IPS-15b (cell line): ENCODE results near the gene PLCB3.

ENCODE experiments used
- H3K27me3 ChIP-seq: one replicate; pipeline ENCODE4 v1.6.1; 2013; ENCODE audit warnings: low read length; ENCODE audit not compliant: control insufficient read depth, insufficient read depth
- H3K36me3 ChIP-seq: one replicate; pipeline ENCODE4 v1.6.1; 2013; ENCODE audit warnings: low read length; ENCODE audit not compliant: control insufficient read depth, insufficient read depth
- H3K4me1 ChIP-seq: one replicate; pipeline ENCODE4 v1.6.1; 2013; ENCODE audit warnings: mild to moderate bottlenecking, low read length; ENCODE audit not compliant: control insufficient read depth, insufficient read depth
- H3K4me3 ChIP-seq: one replicate; pipeline ENCODE4 v1.5.1; 2013; ENCODE audit warnings: low read depth, low read length
- H3K9ac ChIP-seq: one replicate; pipeline ENCODE4 v1.6.1; 2013; ENCODE audit warnings: low read depth, mild to moderate bottlenecking, low read length
- H3K9me3 ChIP-seq: one replicate; pipeline ENCODE4 v1.6.1; 2013; ENCODE audit warnings: mild to moderate bottlenecking, low read length; ENCODE audit not compliant: control insufficient read depth, insufficient read depth

PLCB3 gene

GRCh38 chr11:64248578-64248977, 2.8 kb upstream of the PLCB3 start:
- Histone ChIP-seq H3K36me3 (peaks cover 19% of the 10 kb centered on the region), H3K27me3 (no peaks in the 10 kb centered on the region), H3K4me3 (peak overlapping the region; percentile 6), H3K9me3 (no peaks in the 10 kb centered on the region), H3K9ac (no peak overlapping the region), H3K4me1 (peaks cover 33% of the 10 kb centered on the region)

GRCh38 chr11:64249038-64249437, 2.3 kb upstream of the PLCB3 start:
- Histone ChIP-seq H3K9me3 (no peaks in the 10 kb centered on the region), H3K27me3 (no peaks in the 10 kb centered on the region), H3K36me3 (peaks cover 16% of the 10 kb centered on the region), H3K4me1 (peaks cover 33% of the 10 kb centered on the region), H3K4me3 (peak overlapping the region; percentile 6), H3K9ac (no peak overlapping the region)

- Histone ChIP-seq H3K4me1 (peaks cover 33% of the 10 kb centered on the region), H3K9me3 (no peaks in the 10 kb centered on the region), H3K9ac (no peak overlapping the region), H3K4me3 (peak overlapping the region; percentile 75), H3K27me3 (no peaks in the 10 kb centered on the region), H3K36me3 (peaks cover 18% of the 10 kb centered on the region)
Measured at GRCh38 chr11:64249563-64250414, 1.5 kb upstream of the PLCB3 start.

- Histone ChIP-seq H3K4me3 (peak overlapping the region; percentile 75), H3K4me1 (peaks cover 33% of the 10 kb centered on the region), H3K27me3 (no peaks in the 10 kb centered on the region), H3K9me3 (no peaks in the 10 kb centered on the region), H3K36me3 (peaks cover 22% of the 10 kb centered on the region), H3K9ac (peak overlapping the region; percentile 73)
Measured at GRCh38 chr11:64250415-64251015, 815 bp upstream of the PLCB3 start.

- no peaks in the 10 kb centered on the region for H3K9me3 ChIP-seq
- H3K4me1 ChIP-seq, result peaks cover 33% of the 10 kb centered on the region
Measured at GRCh38 chr11:64251753-64252002, 348 bp downstream of the PLCB3 start.

GRCh38 chr11:64252003-64252872, 908 bp downstream of the PLCB3 start:
- Histone ChIP-seq H3K9me3 (no peaks in the 10 kb centered on the region), H3K27me3 (no peaks in the 10 kb centered on the region), H3K4me1 (peaks cover 33% of the 10 kb centered on the region), H3K36me3 (peaks cover 34% of the 10 kb centered on the region), H3K9ac (peak overlapping the region; percentile 79), H3K4me3 (peak overlapping the region; percentile 91)

More at GRCh38 chr11:64251753-64252002, 348 bp downstream of the PLCB3 start:
- Histone ChIP-seq H3K27me3 (no peaks in the 10 kb centered on the region), H3K9ac (peak overlapping the region; percentile 79), H3K36me3 (peaks cover 34% of the 10 kb centered on the region), H3K4me3 (peak overlapping the region; percentile 91)

GRCh38 chr11:64253043-64253442, 1.7 kb downstream of the PLCB3 start:
- Histone ChIP-seq H3K9ac (peak overlapping the region; percentile 16), H3K4me3 (peak overlapping the region; percentile 41)

GRCh38 chr11:64253481-64253880, 2.2 kb downstream of the PLCB3 start:
- peaks cover 41% of the 10 kb centered on the region for H3K36me3 ChIP-seq
- no peak overlapping the region for H3K9ac ChIP-seq
- H3K27me3 ChIP-seq, result no peaks in the 10 kb centered on the region
- H3K9me3 ChIP-seq, result no peaks in the 10 kb centered on the region
- H3K4me3 ChIP-seq, result peak overlapping the region; percentile 41
- peaks cover 25% of the 10 kb centered on the region for H3K4me1 ChIP-seq

More at GRCh38 chr11:64253043-64253442, 1.7 kb downstream of the PLCB3 start:
- H3K27me3 ChIP-seq, result no peaks in the 10 kb centered on the region
- H3K36me3 ChIP-seq, result peaks cover 36% of the 10 kb centered on the region
- H3K9me3 ChIP-seq, result no peaks in the 10 kb centered on the region
- H3K4me1 ChIP-seq, result peaks cover 30% of the 10 kb centered on the region

- no peaks in the 10 kb centered on the region for H3K27me3 ChIP-seq
- no peak overlapping the region for H3K4me3 ChIP-seq
Measured at GRCh38 chr11:64254326-64254725, 3.0 kb downstream of the PLCB3 start.

GRCh38 chr11:64255135-64256128, 4.1 kb downstream of the PLCB3 start:
- H3K36me3 ChIP-seq, result peaks cover 60% of the 10 kb centered on the region
- H3K9me3 ChIP-seq, result no peaks in the 10 kb centered on the region
- H3K27me3 ChIP-seq, result no peaks in the 10 kb centered on the region
- H3K4me3 ChIP-seq, result no peak overlapping the region
- H3K4me1 ChIP-seq, result peaks cover 8% of the 10 kb centered on the region
- no peak overlapping the region for H3K9ac ChIP-seq

More at GRCh38 chr11:64254326-64254725, 3.0 kb downstream of the PLCB3 start:
- Histone ChIP-seq H3K9ac (no peak overlapping the region), H3K9me3 (no peaks in the 10 kb centered on the region), H3K36me3 (peaks cover 49% of the 10 kb centered on the region), H3K4me1 (peaks cover 17% of the 10 kb centered on the region)

- Histone ChIP-seq H3K9ac (no peak overlapping the region), H3K27me3 (no peaks in the 10 kb centered on the region), H3K36me3 (peaks cover 65% of the 10 kb centered on the region), H3K9me3 (no peaks in the 10 kb centered on the region), H3K4me3 (no peak overlapping the region), H3K4me1 (peaks cover 6% of the 10 kb centered on the region)
Measured at GRCh38 chr11:64256300-64256699, 5.0 kb downstream of the PLCB3 start.
